HCT116 (cell line): ENCODE measurements around the gene AADACL2.

ENCODE experiments used
- CEBPB ChIP-seq: IDR thresholded peaks from 2 replicates; pipeline ENCODE4 v1.6.1; 2012; ENCODE audit warnings: low read depth
- CTCF ChIP-seq, 3 experiments: fragments of 200-600 bp in 1 of 3; sonication (generic) in 1 of 3; IDR thresholded peaks in 2 of 3; conservative IDR thresholded peaks in 1 of 3; 2 replicates each; pipeline ENCODE4 v1.5.1; 2012 to 2017; ENCODE audit warnings: low read depth in 2 of 3, low read length in 2 of 3, antibody characterized with exemption in 1 of 3, borderline replicate concordance in 1 of 3, control low read depth in 1 of 3, mild to moderate bottlenecking in 1 of 3, mixed read lengths in 1 of 3, mixed run types in 1 of 3, moderate library complexity in 1 of 3; ENCODE audit not compliant: insufficient read depth in 1 of 3
- EGR1 ChIP-seq: IDR thresholded peaks from 2 replicates; pipeline ENCODE4 v1.6.1; 2012; ENCODE audit warnings: low read depth
- EZH2 ChIP-seq: fragments of 200-600 bp; sonication (generic); IDR thresholded peaks from 2 replicates; pipeline ENCODE4 v1.6.1; 2017; ENCODE audit warnings: antibody characterized with exemption, mixed run types
- FOSL1 ChIP-seq: IDR thresholded peaks from 2 replicates; pipeline ENCODE4 v1.6.1; 2012; ENCODE audit warnings: low read depth
- JUND ChIP-seq: IDR thresholded peaks from 2 replicates; pipeline ENCODE4 v1.6.1; 2012
- POLR2A ChIP-seq: IDR thresholded peaks from 2 replicates; pipeline ENCODE4 v1.7.0; 2011; ENCODE audit warnings: borderline replicate concordance; ENCODE audit not compliant: insufficient read depth, insufficient read length; ENCODE audit errors: extremely low read depth
- POLR2AphosphoS5 ChIP-seq: IDR thresholded peaks from 2 replicates; pipeline ENCODE4 v1.6.1; 2011; ENCODE audit warnings: mild to moderate bottlenecking, low read depth, low read length, moderate library complexity
- RAD21 ChIP-seq: IDR thresholded peaks from 2 replicates; pipeline ENCODE4 v1.6.1; 2012; ENCODE audit warnings: low read depth, mild to moderate bottlenecking
- SP1 ChIP-seq: IDR thresholded peaks from 2 replicates; pipeline ENCODE4 v1.6.1; 2012; ENCODE audit warnings: low read depth
- TCF7L2 ChIP-seq: IDR thresholded peaks from 2 replicates; pipeline ENCODE4 v1.7.0; 2011; ENCODE audit warnings: borderline replicate concordance, inconsistent platforms; ENCODE audit not compliant: insufficient read depth, insufficient read length; ENCODE audit errors: extremely low read depth
- YY1 ChIP-seq: IDR thresholded peaks from 2 replicates; pipeline ENCODE4 v1.6.1; 2011; ENCODE audit warnings: low read length, low read depth, moderate library complexity, mild to moderate bottlenecking; ENCODE audit not compliant: insufficient replicate concordance; ENCODE audit errors: extremely low read depth
- TF ChIP-seq, protein P1 (sequence below): IDR thresholded peaks from 2 replicates; pipeline ENCODE4 v1.6.1; 2012
- TF ChIP-seq, protein P2 (sequence below): IDR thresholded peaks from 2 replicates; pipeline ENCODE4 v1.6.1; 2012

DNA sequence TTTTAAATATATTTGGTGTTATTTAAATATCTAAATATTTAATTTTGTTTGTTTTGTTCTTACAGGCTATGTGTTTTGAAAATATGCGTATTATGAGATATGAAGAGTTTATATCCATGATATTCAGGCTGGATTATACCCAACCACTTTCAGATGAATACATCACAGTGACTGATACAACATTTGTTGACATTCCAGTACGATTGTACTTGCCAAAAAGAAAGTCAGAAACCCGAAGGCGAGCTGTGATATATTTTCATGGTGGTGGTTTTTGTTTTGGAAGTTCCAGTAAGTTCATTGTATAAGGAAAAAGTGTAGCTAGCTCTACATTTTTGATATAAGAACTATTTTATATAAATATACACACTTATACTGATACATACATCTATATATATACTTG, 6.9 kb downstream of the AADACL2 start:
- TF ChIP-seq FOSL1 (no peak), CTCF (IDR thresholded peaks at IDR 0.05 in 2 of 3, conservative IDR thresholded peaks at IDR 0.05 in 1 of 3; ENCODE audit: borderline replicate concordance in 1 of 3, insufficient read depth in 1 of 3, low read depth in 2 of 3, low read length in 2 of 3) (no peak), POLR2AphosphoS5 (no peak), RAD21 (no peak), POLR2A (no peak), SP1 (no peak), YY1 (no peak), EZH2 (no peak), TCF7L2 (no peak), JUND (no peak), CEBPB (no peak), EGR1 (no peak)
- TF ChIP-seq, protein P1, sequence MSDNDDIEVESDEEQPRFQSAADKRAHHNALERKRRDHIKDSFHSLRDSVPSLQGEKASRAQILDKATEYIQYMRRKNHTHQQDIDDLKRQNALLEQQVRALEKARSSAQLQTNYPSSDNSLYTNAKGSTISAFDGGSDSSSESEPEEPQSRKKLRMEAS, result no peak
- TF ChIP-seq, protein P2, sequence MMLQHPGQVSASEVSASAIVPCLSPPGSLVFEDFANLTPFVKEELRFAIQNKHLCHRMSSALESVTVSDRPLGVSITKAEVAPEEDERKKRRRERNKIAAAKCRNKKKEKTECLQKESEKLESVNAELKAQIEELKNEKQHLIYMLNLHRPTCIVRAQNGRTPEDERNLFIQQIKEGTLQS, result no peak
